NCI-H1436 (cell line): ENCODE data around the gene TBX20.
"Not testable (repeated sequence)": the region's sequence is repeated elsewhere in the genome, so short reads cannot be mapped to it uniquely, and the experiment has no call there.

Experiments used
- DNase-seq: peaks from one replicate; lab custom pipeline; 2025; lab: John Stamatoyannopoulos, UW

TBX20 gene

DNA sequence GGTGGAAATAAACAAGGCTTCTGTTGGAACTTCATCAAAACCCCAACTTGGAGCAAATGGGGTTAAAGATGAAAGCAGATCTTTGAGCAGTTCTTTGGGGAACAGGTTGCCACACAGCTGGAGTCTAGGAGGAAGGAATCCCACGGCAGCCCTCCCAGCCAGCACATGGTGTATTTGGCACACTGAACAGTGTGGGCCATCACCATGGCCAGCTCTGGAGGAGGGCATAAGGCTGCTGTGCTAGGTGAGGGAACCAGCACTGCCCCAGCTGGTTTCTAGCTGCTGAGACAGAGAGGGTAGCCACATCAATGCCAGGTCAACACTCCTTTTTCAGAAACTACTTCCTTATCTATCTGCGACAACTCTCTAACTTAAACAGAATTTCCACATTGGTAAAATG, 33.7 kb downstream of the TBX20 start:
- not testable (repeated sequence) for DNase-seq

DNA sequence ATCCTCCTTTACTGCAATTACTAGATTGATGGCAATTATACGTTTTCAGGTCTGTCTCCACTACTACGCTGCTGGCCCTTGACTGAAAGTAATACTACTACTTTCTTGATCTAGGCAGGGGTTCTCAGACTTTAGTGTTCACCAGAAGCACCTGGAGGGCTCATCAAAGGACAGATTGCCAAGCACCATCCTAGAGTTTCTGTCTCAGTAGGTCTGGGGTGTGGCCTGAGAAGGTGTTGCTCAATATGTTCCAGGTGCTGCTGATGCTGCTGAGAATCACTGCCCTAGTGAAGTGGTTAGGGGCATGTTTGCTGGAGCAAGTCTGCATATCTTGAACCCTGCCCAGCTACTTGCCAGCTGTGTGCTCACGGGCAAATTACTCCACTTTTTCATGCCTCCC, 37.9 kb downstream of the TBX20 start:
- DNase-seq: not testable (repeated sequence)

DNA sequence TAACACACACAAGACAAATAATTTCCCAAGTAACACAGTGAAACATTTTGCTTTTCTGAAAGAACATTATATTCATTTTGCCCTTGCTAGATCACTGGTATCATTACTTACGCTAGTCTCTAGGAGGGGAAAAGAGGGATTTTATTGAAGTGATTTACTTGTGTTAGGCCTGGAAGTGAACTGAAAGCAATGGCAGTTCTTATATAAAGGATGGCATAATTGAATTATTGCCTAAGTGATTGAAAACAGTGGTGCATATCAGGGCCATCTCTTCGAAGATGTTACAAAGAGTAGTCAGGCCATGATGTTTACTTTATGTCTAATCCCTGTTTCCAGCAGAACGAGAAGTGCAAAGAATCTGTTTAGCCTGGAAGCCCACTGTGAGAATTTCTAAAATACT, 38.8 kb downstream of the TBX20 start:
- DNase-seq: not testable (repeated sequence)

DNA sequence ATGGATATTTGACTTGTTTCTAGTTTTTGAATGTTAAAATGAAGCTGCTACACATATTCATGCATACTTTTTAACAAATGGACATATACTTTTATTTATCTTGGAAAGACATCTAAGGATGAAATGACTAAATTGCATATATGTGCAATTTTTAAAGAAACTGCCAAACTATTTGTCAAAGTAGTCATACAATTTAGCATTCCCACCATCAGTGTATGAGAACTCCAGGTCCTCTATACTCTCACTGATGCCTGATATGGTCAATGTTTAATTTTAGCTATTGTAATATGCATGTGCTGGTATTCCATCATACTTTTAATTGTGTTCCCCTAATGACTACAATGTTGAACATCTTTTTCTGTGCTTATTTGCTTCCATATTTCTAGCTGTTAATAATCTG, 47.0 kb downstream of the TBX20 start:
- not testable (repeated sequence) for DNase-seq

DNA sequence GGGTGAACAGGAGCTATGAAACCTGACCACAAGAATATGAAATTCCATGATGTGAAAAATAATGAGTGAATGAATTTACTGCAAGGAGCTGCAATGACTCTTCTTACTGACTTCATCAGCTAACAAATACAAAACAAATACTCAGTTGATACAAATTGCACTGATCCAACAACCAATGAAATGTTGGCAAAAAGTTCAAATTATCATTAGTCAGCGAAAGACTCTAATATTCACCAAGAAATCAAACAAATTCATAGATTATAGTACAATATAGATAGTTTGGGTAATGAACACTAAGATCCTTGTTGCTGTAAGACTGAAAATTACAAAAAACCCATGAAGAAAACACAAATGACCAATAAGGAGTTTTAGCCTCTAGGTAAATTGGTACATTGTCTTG, 49.0 kb downstream of the TBX20 start:
- not testable (repeated sequence) for DNase-seq

DNA sequence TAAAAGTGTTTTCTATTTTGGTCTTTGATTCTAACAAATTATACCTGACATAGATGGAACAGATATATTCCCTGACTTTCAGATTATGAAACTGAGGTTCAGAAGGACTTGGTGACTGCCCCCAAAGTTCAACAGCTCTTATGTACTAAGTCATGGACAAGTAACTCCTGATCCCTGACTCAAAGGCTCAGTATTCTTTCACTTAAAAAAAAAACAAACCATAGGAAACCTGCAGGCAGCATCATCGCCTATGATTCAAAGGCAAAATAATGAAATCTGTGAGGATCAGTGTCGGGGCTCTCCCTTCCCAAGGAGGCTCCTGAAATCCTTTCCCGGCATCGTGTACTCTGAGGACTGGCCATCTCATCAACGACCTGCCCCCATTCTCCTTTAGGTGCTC, 49.9 kb downstream of the TBX20 start:
- DNase-seq: not testable (repeated sequence)

DNA sequence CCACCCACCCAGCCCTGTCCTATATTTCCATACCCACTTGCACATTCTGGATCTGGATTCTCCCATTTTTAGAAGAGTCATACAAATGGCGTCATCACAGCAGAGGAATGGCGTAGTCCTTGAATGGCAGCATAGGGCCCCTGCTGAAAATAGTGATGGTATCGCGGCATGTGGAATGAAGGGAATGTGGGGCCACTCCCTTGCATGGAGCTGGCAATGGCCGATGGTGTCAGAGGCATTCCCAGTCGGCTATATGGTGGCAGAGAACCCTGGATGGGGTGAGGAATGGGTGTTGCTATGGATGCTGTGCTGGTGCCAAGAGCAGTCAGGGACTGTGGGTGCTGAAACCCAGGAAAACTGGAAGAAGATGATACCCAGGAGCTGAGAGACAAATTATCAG, 51.5 kb downstream of the TBX20 start:
- DNase-seq: not testable (repeated sequence)

DNA sequence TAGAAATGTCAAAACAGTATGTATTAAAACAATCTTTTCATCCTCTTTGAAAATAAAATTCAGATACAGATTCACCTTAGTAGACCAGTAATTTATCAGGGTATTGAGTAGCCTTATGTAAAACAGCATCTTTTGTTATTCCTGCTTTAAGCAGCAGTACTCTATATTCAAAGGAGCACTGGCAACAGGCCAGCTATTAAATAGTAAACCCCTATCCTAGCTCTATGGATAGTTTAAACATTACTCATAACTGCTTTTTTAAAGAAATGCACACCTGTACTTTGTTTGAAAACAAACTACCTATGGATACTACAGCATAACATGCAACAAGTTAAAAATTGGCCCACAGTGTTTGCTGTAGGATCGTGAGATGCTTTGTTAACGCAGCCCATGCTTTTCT, 53.7 kb downstream of the TBX20 start:
- not testable (repeated sequence) for DNase-seq

DNA sequence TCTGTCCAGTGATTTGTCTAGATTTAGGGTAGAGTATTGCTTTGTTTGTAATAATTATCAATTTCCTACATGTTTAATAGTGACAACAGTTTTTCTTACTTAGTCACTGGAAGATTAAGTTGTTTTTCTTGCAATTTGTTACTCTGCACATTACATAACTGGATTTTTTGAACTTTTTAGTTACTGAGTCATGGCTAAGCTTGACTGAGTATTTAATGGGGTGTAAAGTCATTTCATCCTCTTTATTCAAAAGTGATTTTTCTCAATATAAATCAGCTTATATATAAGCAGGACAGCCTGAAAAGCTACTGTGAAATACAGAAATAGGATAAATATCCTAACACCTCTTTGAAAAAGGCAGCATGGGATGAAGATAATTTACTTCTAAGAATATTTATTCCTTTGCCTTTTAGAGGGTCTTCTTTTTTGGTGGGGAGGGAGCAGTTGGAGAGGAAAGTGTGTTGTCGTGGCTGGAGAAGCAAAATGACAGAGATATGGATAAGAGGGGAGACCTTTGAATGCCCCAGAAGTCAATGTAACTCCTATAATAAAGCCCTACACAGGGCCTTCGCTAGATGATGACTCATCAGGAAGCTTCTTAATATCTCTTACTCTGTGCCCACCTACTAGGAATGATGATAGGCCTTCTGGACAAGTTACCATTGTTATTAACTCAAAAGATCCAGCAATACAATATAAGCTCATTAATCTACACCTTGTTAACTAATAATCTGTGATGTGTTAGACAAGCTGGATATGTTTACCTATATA, 55.3 kb downstream of the TBX20 start:
- DNase-seq: not testable (repeated sequence)

DNA sequence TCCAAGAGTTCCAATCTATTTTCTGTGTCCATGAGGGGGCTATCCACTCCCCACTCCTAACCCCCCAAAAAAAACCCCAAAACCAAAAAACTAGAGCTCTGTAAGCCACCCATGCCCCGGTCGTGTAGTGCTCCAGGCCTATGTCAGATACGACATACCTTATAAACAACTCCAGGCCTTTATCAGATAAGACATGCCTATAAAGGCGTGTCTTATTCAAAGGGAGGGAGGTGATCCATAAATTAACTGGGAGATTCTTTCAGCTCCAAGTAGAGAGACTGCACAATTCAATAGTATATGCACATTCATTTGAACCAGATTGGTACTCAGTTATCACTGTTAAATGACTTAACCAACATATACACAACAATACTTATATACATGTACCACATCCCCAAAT, 62.3 kb downstream of the TBX20 start:
- not testable (repeated sequence) for DNase-seq

DNA sequence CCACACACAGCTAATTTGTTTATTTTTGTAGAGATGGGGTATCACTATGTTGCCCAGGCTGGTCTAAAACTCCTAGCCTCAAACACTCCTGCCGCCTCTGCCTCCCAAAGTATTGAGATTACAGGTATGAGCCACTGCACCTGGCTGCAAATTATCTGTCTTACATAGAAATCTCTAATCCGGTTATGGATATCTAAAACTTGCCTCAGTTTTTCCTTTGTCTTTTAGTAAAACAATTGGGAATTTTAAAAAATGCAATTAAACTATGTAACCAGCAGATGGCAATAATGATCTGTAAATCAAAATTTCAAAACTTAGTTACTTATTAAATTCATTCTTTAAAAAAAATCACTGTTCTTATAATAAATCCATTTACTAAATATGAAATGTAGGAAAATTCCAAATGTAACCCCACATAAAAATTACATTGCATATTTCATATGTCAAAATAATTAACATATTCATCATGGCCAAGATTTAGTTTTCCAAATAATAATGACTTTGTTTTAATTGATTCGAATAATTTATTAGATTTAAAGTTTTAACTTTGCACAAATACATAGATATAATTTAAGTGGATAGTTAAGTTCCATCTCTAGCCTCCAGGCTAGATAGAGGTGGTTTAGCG, 63.6 kb downstream of the TBX20 start:
- DNase-seq: not testable (repeated sequence)

DNA sequence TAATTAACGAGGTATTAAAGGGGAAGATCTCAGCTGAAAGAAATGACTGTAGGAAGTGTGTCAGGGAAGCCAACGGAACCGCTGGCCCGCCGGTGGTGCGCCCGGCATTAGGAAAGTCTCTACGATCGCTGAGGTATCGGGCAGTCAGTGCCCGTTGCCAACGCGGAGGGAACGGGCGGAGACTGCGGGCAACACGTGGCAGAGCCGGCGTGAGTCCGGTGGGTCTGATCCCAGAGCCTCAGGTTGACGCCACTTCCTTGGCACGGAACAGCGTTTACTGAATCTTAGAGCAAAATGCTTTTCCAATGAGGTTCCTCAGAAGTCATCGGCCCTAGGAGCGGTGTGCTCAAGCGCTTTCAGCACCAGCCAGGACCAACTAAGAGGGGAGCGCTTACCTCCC, 67.1 kb downstream of the TBX20 start:
- not testable (repeated sequence) for DNase-seq

DNA sequence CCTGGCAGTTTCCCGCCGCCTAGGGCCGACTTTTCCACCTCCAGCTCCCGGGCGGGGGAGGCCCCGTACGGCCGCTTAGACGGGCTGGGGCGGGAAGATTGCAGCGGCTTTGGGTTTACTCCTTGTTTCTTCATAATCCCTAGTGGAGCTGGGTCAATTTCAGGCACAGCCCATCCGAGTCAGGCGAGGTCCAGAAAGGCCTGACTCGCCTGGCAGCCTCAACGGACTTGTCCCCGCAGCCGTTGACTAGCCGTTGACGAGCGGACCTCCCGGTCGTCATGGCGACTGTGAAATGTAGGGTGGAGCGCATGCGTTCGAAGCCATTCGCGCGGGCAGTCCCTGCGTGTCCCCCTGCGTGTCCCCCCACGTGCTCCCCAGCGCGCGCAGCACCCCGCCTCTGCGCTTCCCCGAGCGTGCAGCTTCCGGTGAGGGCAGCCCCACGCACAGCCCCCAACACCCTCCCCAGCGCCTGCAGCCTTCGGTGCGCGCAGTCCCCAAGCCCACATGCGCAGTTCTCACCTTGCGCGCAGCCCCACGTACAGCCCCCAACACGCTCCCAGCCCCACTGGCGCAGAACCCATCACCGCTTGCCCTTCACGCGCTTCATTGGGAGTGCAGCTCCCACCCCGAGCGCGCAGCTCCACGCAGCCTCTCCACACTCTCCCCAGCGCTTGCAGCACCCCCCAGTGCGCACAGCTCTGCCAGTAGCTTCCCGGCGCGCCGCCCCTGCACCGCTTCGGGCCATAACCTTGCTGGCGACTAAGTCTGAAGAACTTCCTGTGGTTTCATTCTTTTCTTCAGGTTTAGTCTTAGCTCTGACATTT, 67.8 kb downstream of the TBX20 start:
- peak; percentile 12 for DNase-seq

DNA sequence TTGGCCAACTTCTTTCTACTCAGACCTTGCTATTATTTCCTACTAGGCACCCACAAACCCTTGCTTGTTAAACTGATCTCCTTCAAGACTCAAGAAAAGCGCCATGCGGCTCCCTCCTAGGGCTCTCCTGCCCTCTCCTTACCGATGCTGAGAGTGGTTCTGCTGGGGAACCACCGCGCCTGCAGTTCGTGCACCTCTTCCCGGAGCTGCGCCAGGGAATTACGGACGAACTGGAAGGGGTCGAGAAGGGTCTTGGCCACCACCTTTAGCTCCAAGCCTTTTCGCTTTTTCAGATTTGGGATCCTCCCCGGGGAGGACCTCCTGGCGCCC, 68.4 kb downstream of the TBX20 start:
- DNase-seq: not testable (repeated sequence)

DNA sequence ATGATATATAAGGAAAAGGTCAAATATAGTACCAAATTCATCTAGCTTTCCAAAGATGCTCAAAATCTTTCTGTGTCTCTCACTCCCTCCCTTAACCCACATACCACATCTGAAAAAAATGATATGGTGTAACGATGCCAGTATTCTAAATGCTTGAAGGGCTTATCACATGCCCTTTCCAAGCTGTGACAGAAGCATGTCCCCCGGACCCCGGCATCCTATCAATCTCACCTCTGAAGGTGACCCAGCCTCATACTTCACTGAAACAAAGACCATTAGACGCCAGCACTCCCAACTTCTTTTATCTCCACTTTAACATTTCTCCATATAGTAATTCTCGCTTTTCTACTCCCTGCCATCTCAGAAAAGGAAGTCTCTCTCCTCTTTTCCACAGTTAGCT, 68.9 kb downstream of the TBX20 start:
- not testable (repeated sequence) for DNase-seq

DNA sequence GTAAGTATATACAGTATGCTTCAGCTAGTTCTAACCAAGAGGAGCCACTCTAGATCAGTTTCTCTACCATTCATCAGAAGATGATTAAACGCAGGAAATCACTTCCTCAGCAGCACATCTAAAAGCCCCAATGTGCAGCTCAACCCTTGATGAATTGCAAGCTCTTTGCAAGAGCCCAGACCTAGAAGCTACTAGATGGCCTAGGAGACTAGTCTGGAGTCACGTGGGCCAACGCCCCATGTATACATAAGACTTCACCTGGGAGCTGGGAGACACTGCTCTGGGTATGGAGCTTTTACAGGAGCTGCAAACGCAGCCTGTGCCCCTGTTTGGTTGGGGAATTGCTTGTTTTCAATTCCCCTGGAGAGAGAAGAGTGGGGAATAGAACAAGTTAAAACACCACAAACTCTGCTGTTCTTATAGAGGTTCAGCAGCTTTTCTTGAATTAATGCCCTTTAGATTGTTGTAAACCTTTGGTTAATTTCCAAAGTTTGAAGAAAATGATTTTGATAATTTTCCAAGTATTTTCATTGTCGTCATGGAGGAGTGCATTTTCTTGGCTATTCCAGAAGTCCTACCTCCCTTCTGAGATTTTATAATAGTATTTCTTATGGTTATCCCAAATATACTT, 69.9 kb downstream of the TBX20 start:
- not testable (repeated sequence) for DNase-seq

DNA sequence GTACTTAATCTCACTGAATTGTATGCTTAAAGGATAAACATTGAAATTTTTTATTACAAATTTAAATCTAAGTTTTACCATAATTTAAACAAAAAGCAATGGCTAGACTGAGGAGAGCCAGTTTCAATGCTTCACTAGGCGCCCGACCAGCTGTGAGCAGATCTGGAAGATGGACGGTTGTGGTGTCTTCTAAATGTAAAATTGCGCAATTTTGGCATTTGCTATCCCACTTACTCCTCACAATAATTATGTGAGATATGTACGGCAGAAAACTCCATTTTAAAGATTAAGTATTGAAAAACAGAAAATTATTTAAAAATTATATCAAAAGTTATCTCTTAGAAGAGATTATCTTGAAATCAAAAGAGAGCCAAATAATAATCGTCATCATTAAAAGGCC, 73.2 kb downstream of the TBX20 start:
- not testable (repeated sequence) for DNase-seq

DNA sequence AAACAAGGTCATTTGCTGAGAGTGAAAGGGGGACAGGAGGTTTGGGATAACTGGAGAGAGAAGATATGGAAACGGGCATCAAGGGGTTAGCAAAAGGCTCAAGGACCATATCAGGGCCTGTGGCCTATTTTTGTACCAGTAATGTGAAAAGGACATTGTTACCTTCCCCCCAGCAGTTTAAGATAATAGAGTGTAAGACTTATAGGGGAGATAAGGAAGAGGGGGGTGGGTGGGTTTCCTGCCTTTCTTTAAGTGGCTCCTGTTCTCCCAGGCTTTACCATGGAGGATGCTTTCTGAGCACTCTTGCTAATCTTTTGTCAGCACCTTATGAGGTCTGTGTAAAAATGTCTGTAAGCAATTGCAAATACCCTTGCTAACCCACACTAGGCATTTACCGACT, 80.7 kb downstream of the TBX20 start:
- not testable (repeated sequence) for DNase-seq

DNA sequence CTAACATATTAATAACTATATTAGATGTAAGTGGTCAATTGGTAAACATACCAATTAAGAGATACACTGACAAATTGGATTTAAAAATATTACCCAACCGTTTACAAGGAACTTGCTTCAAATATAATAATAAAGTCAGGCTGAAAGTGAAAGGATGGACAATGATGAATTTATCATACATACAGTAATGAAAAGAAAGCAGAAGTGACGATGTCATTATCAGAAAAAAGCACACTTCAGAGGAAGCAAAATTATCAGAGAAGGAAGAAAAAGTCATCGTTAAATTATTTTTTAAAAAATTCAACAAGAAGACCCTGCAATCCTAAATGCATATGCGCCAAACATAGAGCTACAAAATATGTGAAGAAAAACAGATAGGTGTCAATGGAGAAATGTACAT, 81.8 kb downstream of the TBX20 start:
- DNase-seq: not testable (repeated sequence)

DNA sequence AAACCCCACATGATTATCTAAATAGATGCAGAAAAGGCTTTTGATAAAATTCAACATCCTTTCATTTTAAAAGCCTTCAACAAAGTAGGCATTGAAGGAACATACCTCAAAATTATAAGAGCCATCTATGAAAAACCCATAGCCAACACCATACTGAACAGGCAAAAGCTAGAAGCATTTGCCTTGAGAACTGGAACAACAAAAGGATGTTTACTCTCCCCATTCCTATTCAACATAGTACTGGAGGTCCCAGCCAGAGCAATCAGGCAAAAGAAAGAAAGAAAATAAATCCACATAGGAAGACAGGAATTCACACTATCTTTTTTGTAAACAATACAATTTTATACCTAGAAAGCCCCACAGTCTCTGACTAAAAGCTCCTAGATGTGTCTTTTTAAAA, 86.2 kb downstream of the TBX20 start:
- DNase-seq: not testable (repeated sequence)

DNA sequence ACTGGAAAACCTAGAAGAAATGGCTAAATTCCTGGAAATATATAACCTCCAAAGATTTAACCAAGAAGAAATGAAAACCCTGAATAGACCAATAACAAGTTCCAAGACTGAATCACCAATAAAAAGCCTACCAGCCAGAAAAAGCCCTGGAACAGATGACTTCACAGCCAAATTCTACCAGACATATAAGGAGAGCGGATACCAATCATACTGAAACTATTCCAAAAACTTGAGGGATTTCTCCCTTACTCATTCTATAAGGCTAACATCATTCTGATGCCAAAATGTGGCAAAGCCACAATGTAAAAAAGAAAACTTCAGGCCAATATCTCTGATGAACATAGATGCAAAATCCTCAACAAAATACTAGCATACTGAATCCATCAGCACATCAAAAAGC, 86.7 kb downstream of the TBX20 start:
- not testable (repeated sequence) for DNase-seq

DNA sequence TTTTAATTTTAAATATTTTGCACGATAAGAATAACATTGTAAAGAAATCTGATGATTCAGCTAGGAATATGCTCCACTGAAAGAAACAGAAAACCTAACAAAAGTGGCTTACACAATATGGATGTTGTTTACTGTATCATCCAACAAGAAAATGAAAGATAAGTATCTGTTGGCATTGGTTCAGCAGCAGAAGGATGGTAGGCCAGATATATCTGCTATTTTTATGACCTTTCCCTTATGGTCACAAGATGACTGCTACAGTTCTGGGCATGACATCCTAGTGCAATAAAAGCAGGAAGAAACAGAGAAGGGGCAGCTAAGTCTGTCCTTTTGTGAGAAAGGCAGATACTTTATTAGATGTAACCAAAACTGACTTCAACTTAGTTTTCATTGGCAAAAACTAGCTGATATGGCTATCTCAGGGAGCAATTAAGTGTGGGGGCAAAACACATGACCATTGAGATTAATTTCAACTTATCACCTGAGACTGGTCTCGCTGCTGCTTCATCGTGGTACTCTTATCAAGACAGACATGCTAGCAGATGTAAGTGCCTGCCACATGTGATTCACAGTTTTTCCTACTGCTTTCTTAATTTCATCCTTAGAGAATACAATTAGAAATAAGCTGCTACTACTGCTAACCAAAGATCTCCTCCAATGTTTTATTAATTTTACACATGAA, 92.7 kb downstream of the TBX20 start:
- DNase-seq: not testable (repeated sequence)
